Endothelial cell of hepatic sinusoid (primary cell): ENCODE data around the gene P2RX3.

ENCODE experiments used
- in situ Hi-C: cut with HindIII; loops from 2 replicates; pipeline ENCODE4 v1.10.0; 2017; ENCODE audit warnings: low sequenced_read_pairs

Gene P2RX3

DNA sequence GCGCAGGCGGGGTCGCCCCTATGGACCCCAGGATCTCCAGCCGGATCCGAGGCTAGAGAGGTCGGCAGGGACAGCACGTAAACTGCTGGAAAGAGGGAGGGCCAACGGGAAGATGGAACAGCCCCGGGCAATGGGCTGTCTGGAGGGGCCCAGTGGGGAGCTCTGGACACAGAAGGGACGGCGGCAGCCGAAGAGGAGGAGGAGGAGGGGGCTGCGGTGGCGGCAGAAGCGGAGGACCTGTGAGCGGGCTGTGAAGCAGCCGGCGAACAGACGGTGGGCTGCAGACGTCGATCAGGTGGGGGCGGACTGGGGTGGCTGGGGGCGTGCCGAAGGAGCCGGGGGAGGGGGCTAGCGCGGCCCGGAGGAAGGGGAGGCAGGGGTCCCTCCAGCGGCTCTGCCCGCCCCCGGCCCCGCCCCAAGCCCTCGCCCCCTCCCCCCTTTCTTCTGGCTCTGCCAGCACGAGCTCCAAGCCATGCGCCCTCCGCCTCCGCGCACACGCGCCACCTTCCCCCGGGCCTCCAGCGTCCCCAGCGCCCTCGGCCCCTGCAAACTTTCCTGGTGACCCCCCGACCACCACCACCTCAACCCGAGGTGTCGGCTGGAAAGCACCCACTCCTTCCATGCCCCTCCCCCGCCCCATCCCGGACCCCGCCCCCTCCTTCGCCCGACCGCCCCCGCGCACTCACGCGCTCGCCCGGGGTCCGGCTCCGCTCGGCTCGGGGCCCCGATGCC is 13.8 kb upstream of the P2RX3 start:
- in situ Hi-C loops, result no loop called here

- in situ Hi-C loops, result loop anchor here (25.0 kb wide), 1 partner anchor 187 kb away; the partner anchor contains the start of gene SLC43A1
These were observed 13.0 kb upstream of the P2RX3 start, which contains the start of gene TNKS1BP1 for GRCh38 chr11:57324886-57325734. TNKS1BP1 (minus strand) TSS chr11:57324952; CDS start chr11:57321885, 3,067 bp downstream.

DNA sequence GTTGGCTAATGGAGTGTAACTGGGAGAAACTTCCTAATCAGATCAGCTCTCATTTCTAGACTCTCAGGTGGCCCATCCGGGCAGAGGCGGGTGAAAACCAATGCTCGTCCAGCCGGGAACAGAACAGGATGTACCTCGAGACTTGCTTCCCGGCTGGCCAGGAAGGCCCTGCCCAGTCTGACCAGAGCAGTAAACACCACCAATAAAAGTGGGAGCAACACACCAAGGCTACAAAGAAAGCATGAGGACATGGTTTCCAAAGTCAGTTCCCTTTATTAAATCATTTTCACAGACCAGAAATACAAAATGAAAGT is 12.5 kb upstream of the P2RX3 start:
- in situ Hi-C loops, result loop anchor here (25.0 kb wide), 1 partner anchor 187 kb away; the partner anchor contains the start of gene SLC43A1

DNA sequence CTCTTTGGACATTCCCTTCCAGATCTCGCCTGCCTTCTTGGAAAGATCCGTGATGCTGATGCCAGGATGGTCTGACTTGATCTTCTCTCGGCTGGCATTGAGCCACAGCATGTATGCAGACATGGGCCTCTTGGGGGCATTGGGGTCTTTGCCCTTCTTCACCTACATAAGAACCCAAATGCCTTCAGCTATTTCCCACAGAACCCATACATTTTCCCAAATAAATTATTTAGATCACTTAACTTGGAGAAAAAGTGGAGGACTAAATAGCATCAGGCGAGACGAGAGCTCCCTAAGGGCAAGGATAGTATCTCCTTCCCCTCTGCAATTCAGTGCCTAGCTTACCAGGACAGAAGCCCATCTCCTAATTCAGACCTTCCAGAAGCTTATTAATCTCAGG is 10.4 kb upstream of the P2RX3 start:
- in situ Hi-C loops, result loop anchor here (25.0 kb wide), 1 partner anchor 185 kb away; the partner anchor contains the start of gene SLC43A1

- in situ Hi-C loops, result loop anchor here (25.0 kb wide), 1 partner anchor 182 kb away; the partner anchor contains the start of gene SLC43A1
These were observed 8.1 kb upstream of the P2RX3 start for GRCh38 chr11:57330029-57330428.

DNA sequence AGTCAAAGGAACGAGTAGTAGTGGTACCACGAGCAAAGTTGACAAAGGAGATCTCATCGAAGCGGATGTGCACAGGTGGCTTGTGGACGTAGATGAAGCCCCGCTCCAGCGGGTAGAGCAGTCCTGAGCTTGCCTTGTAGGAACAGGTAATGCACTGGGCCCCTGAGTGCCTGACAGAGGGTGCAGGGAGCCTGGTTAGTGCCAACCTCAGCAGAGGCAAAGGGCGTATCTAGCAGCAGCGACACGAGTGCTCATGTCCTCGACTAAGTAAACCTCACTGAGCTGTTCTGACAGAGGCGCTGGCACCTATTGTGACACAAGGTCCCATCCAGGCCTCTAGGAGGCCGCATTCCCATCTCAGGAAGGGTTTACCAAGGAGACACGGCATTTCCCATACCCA is 6.4 kb upstream of the P2RX3 start:
- in situ Hi-C loops, result loop anchor here (25.0 kb wide), 1 partner anchor 181 kb away; the partner anchor contains the start of gene SLC43A1

- in situ Hi-C loops, result loop anchor here (25.0 kb wide), 1 partner anchor 179 kb away; the partner anchor contains the start of gene SLC43A1
These were observed 5.3 kb upstream of the P2RX3 start for GRCh38 chr11:57332694-57333440.

- in situ Hi-C loops, result loop anchor here (25.0 kb wide), 1 partner anchor 177 kb away; the partner anchor contains the start of gene SLC43A1
These were observed 3.2 kb upstream of the P2RX3 start for GRCh38 chr11:57335023-57335342.

GRCh38 chr11:57335343-57336110 is 2.6 kb upstream of the P2RX3 start, which contains the start of gene SSRP1:
SSRP1 (minus strand) TSS chr11:57335892; CDS start chr11:57335121, 771 bp downstream.
- in situ Hi-C loops, result loop anchor here (25.0 kb wide), 1 partner anchor 177 kb away; the partner anchor contains the start of gene SLC43A1

DNA sequence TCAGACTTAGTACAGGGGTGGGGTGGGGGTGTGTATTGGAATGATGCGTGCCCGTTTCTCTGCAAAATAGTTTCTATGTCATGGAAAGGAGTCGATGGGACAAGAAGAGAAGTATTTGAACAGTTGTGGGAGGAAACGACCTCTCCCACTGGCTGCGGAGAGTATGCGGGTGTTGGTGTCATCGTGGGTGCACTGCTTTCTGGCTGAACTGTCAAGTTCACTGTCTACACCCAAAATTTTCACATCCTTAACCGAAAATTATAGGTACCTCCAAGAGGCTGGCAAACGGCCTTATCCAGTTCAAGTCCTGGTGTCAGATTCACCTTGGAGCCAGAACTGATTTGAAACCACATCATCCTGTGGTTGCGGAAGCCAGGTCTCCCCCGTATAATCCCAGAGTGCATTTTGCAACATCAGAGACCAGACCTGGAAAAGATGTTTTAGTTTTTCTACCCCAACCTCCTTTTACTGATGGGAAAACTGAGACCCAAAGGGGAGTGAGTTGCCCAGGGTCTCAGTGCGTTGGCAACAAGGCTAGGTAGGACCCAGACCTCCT is 2.0 kb upstream of the P2RX3 start:
- in situ Hi-C loops, result loop anchor here (25.0 kb wide), 1 partner anchor 176 kb away; the partner anchor contains the start of gene SLC43A1

GRCh38 chr11:57336856-57337255 is 1.3 kb upstream of the P2RX3 start:
- in situ Hi-C loops, result loop anchor here (25.0 kb wide), 1 partner anchor 175 kb away; the partner anchor contains the start of gene SLC43A1

DNA sequence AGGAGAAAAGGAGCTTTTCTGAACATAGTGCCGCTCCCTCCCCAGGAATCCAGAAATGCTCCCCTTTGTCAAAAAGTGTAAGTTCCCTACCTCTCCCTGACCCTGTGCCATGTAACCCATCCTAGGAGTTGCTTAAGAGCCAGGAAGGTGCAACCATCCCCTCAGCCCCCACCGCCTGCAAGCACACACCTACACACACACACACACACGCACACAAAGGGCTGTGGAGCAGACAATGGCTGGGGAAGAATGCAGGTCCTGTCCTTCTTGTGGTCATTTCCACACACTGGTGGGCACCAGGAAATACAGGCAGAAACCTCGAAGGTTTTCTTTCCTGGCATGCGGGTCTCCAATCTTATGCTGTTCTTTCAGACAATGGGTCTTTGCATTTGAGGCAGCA is 1.2 kb downstream of the P2RX3 start:
- in situ Hi-C loops, result loop anchor here (25.0 kb wide), 1 partner anchor 173 kb away; the partner anchor contains the start of gene SLC43A1

GRCh38 chr11:57340039-57340615 is 2.0 kb downstream of the P2RX3 start:
- in situ Hi-C loops, result loop anchor here (25.0 kb wide), 1 partner anchor 172 kb away; the partner anchor contains the start of gene SLC43A1

- in situ Hi-C loops, result loop anchor here (25.0 kb wide), 1 partner anchor 171 kb away; the partner anchor contains the start of gene SLC43A1
These were observed 3.2 kb downstream of the P2RX3 start for GRCh38 chr11:57341250-57341808.

DNA sequence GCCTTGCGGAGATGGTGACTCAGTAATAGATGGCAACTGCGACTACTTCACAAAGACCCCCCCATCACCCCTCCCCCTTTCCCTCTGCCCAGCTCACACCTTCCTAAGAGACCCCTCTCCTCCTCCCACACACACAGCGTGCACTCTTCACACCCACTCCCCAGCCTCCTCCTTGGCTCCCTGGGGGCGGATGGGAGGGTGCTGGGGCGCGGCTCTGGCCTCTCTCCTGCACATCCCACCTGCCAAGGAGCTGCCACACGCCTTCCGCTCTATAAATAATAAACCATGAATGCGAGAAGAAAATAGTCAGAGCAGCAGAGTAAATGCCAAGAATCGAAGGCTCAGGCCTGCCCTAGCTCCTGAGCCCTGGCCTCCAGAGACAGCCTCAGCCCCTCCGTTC is 4.5 kb downstream of the P2RX3 start:
- in situ Hi-C loops, result loop anchor here (25.0 kb wide), 1 partner anchor 170 kb away; the partner anchor contains the start of gene SLC43A1

DNA sequence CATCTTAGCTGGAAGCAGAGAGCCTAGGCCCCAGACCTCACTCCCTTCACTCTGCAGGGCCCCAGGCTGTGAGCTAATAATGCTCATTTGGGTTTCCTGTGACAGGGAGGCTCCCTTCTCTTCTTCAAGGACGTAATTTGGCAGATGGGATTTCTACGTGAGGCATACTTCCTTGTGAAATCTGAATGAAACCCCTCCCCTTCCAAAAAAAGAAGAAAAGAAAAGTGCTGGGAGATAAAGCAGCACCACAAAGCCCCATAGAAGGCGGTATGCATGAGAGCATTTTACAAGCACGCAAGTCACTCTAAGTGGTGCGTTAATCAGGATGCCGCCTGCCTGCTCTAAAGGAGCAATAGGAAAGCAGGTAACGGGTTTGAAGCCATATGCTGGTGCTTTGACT is 5.7 kb downstream of the P2RX3 start:
- in situ Hi-C loops, result loop anchor here (25.0 kb wide), 1 partner anchor 168 kb away; the partner anchor contains the start of gene SLC43A1

DNA sequence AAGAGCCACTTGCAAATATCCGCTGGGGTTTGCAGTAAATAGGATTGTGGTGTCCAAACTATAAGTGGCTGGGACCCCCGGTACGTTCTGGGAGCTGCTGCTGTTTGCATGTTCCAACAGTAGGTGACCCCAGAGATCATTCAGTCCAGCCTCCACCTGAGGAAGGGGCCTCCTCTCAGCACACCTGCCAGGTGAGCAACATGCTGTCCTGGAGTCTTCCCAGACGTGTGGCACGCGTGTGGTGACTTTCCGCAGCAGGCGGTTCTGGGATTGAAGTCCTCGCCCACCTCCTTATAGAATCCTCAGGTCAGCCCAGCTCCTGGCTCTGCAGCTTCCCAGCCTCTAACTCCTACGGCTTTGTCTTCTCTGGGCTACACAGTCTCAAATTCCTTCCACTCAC is 6.7 kb downstream of the P2RX3 start:
- in situ Hi-C loops, result loop anchor here (25.0 kb wide), 1 partner anchor 167 kb away; the partner anchor contains the start of gene SLC43A1

DNA sequence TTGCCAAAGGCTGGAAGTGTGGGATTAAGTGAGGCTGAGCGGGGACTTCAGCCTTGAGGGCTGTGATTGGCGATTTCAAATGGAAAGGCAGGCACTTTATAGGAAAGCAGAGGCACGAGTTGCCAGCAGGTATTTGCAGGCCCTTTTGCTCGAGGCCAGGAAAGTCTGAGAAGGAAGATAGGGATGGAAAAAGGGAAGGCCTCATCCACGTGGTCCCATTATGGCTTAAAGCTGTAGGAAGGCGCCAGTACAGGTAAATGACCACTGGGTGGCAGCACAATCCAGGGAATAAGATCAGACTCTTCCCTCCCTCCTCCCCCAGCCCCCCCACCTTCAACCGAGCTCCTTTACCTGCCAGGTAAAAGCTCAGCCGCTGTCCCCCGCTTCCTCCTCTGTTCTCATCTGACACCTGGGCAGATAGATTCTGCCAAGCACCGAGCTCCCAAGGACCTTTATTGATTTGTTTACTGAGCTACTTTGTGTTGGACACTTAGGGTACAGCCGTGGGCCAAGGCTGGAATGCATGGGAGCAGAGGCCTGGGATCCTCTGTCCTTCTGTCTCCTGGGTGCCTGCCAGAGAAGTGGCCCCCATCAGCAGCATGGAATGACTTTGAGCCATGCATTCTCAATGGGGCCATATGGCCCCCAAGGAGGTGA is 7.5 kb downstream of the P2RX3 start:
- in situ Hi-C loops, result loop anchor here (25.0 kb wide), 1 partner anchor 167 kb away; the partner anchor contains the start of gene SLC43A1
